Fibroblast of skin of right biceps (primary cell): ENCODE results near the gene SLIT3.

Source experiments
- DNase-seq: peaks from one replicate; pipeline ENCODE4 v3.0.0-alpha.2; 2013

The SLIT3 gene

GRCh38 chr5:168813184-168813968, 487.6 kb downstream of the SLIT3 start:
- no peak for DNase-seq

- no peak for DNase-seq
Measured at GRCh38 chr5:168810641-168811040, 490.3 kb downstream of the SLIT3 start.

GRCh38 chr5:168809218-168809617, 491.7 kb downstream of the SLIT3 start:
- DNase-seq = no peak

GRCh38 chr5:168808051-168808616, 492.8 kb downstream of the SLIT3 start:
- peak; percentile 42 for DNase-seq

- peak; percentile 59 for DNase-seq
Measured at GRCh38 chr5:168807287-168807686, 493.7 kb downstream of the SLIT3 start.

- DNase-seq = no peak
Measured at GRCh38 chr5:168803541-168803940, 497.4 kb downstream of the SLIT3 start.

GRCh38 chr5:168802337-168802736, 498.6 kb downstream of the SLIT3 start:
- DNase-seq = no peak

GRCh38 chr5:168801567-168801966, 499.4 kb downstream of the SLIT3 start:
- peak; percentile 83 for DNase-seq

GRCh38 chr5:168800701-168801100, 500.2 kb downstream of the SLIT3 start:
- DNase-seq = peak; percentile 56

GRCh38 chr5:168798065-168799023, 502.6 kb downstream of the SLIT3 start:
- no peak for DNase-seq

GRCh38 chr5:168796593-168797580, 504.1 kb downstream of the SLIT3 start:
- DNase-seq = no peak

- DNase-seq = no peak
Measured at GRCh38 chr5:168796000-168796399, 504.9 kb downstream of the SLIT3 start.

GRCh38 chr5:168793841-168794837, 506.8 kb downstream of the SLIT3 start:
- peak; percentile 86 for DNase-seq

GRCh38 chr5:168792678-168793077, 508.3 kb downstream of the SLIT3 start:
- no peak for DNase-seq

GRCh38 chr5:168790671-168791250, 510.2 kb downstream of the SLIT3 start:
- no peak for DNase-seq

- peak; percentile 28 for DNase-seq
Measured at GRCh38 chr5:168790002-168790635, 510.8 kb downstream of the SLIT3 start.

- no peak for DNase-seq
Measured at GRCh38 chr5:168788786-168789185, 512.2 kb downstream of the SLIT3 start.

GRCh38 chr5:168788107-168788506, 512.8 kb downstream of the SLIT3 start:
- no peak for DNase-seq

GRCh38 chr5:168786147-168786546, 514.8 kb downstream of the SLIT3 start:
- peak; percentile 69 for DNase-seq

- no peak for DNase-seq
Measured at GRCh38 chr5:168784454-168784853, 516.5 kb downstream of the SLIT3 start.
